A549 treated with ZK216348 at 1 μM for 4 hours (cell line): Measurements from ENCODE around the gene TXNIP. TPM values are rescaled to one million over a fixed set of nuclear protein-coding genes. Genes with fewer than 3 reads are reported as not detected.

Experiments used
- total RNA-seq: library from RNA; stranded (reverse); fragments of 200-300 nt; extraction: Qiagen RNA extraction; gene quantifications from 5 replicates; pipeline ENCODE4 v1.2.3, GENCODE V29; 2022; ENCODE audit warnings: low read depth

Gene TXNIP, protein sequence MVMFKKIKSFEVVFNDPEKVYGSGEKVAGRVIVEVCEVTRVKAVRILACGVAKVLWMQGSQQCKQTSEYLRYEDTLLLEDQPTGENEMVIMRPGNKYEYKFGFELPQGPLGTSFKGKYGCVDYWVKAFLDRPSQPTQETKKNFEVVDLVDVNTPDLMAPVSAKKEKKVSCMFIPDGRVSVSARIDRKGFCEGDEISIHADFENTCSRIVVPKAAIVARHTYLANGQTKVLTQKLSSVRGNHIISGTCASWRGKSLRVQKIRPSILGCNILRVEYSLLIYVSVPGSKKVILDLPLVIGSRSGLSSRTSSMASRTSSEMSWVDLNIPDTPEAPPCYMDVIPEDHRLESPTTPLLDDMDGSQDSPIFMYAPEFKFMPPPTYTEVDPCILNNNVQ
- total RNA-seq: 0.14 to 0.45 TPM (median 0.28 TPM) in 5 replicates

DNA sequence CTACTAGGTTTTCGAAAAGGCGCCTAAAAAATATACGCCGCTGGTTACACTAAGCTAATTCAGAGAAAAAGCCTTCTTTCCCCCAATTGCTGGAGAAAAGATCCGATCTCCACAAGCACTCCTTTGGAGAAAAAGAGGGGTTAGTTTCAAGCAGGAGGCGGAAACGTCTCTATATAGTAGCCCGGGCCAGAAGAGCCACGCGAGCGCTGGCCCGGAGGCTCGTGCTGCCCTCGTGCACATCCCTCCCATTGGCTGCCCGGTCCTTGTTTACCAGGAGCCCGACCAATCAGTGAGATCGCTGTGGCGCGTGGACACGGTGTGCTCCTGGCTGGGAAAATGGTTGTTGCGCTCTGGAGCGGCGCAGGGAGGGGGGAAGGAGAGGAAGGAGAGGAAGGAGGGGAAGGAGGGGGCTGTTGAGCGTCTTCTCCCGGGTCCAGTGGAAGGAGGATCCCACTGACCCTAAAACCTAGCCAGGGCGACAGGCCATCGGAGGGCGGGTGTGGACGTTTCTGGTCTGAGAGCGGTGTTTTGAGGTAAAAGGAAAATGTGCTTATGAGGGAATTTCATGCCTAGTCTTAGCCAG is at the start of gene TXNIP:
TXNIP (minus strand) TSS at position 147 of the 583 bp plus-strand sequence. CDS start 313 bp downstream, outside the sequence.

DNA sequence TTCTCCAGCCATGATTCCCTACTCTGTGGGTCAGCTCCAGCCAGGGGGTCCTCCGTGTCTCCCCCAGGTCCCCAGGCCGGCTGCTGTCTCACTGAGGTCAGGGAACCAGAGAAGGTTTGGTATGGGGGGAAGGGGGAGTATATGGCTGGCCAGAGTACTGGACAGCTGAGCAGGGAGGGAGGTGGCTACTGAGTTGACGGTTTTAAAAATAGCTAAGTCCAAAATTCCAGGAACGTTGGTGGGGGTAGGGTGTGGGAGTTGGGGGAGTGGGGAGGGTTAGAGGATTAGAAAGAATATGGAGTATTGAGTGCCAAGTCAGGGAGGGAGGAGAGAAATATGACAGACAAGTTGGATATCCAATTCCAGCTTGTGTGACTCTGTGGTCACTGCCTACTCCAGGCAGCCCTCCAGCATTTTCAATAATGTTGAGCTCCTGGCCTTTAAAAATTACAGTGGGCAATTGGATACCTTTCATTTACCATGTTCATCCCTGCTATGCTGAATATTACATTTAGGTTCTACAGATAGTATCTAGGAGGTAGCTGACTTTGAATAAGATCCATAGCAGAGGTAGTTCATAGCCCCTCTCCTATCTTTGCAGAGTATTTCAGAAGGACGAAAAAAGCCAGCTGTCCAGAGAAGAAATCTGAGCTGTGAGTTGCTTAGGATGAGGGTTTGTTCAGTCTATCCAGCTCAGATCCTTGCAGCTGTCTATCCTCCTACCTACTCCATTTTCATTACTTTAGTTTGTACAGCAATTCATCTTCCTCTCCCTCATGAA is 25.4 kb upstream of the TXNIP start, which contains the start of gene HJV:
HJV (minus strand) TSS at position 114 of the 781 bp plus-strand sequence. CDS start 1,504 bp downstream, outside the sequence.

DNA sequence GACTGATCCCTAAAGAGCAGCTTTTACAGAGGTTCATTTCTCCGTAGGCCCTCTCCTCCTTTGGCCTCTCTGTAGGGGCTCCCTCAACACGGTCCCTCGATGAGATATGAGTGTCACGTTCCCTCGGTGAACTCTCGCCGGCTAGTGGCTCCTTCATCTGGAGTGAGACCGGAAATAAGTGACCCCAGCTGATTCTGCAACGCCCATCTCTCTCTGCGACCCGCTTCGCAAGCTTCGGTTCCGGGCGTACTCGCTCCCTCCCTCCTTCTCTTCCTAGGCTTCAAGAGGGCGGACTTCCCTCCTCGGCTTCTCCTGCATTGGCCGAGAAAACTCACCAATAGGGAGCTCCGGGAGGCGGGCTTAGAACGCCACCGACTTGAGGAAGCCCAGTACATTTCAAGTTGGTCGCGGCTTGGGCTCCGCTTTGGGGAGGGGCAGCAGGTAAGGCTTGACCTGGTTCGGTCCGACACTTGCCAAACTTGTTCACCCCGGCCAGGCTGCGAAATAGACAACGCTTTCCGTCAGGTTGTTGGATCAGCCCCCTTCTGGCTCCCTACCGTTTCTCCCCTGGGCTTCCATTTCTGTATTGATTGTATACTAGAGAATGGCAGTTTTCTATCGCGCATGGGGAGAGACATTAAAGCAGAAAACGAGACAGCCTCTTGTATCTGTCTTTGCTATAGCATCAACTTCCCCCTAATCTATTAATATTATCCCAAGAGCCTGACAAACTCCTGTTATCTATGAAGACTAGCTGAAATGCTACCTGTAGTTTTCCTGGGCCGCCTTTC is 31.9 kb downstream of the TXNIP start, which contains the start of the genes ANKRD34A and POLR3GL:
ANKRD34A (minus strand) TSS at position 248 of the 791 bp plus-strand sequence. CDS start 2,816 bp downstream, outside the sequence.
POLR3GL (plus strand) TSS at position 363 of the 791 bp plus-strand sequence. CDS start 10,176 bp downstream, outside the sequence.

DNA sequence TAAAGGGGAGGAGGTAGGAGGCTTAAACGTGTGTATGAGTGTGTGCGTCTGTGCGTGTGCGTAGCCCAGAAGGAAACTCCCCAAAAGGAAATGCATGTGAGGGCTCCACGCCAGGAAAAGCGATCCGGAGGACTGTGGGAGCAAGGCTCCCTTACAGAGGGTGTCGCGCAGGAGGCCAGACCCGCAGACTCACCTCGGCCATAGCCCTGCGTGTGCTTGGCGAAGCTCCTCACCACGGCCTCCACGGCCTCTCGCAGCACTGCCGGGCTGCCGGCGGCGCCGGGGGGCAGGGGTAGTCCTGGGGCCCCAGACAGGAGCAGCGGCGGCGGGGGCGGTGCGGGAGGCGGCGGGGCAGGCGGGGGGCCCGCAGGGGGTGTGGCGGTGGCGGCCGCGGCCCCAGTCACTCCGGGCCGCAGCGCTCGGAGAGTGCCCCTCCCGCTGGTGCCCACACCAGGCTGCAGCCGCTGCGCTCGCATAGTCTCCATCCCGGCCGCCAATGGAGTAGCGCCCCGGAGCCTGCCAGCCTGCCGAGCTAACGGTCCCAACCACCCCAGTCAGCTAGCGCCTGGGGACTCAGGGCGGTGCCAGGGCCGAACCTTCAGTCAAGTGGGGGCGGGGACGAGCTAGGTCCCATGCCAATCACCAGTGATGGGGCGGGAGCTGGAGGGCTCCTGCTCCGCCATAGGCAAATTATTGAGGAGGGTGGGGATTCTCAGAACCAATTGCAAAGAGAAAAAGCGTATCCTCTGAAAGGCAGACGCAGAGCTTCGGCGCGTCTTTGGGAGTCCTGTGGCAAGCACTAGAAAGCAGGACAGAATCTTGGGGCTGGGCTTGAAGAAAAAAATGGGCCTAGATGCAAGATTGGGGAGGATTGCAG is 38.7 kb downstream of the TXNIP start, which contains the start of gene LIX1L:
LIX1L (minus strand) TSS at position 575 of the 877 bp plus-strand sequence; CDS start at position 485, 90 bp downstream.

Other genes starting within 250 kb of the TXNIP start
- gene RNF115, start 172.5 kb downstream of the TXNIP start, total RNA-seq: 11.1 to 12.5 TPM (median 12.1 TPM) in 5 replicates
- gene POLR3C, start 172.4 kb downstream of the TXNIP start, total RNA-seq: 33.2 to 36.2 TPM (median 34.6 TPM) in 5 replicates
- gene NUDT17, start 150.9 kb downstream of the TXNIP start, total RNA-seq: 5.2 to 7.7 TPM (median 6.4 TPM) in 5 replicates
- 29.2 to 40.6 TPM (median 34.2 TPM) in 5 replicates for gene PIAS3, start 137.5 kb downstream of the TXNIP start, total RNA-seq
- gene ANKRD35, start 110.7 kb downstream of the TXNIP start, total RNA-seq: not detected in 5 replicates
- 0.88 to 1.7 TPM (median 1.1 TPM) in 5 replicates for gene ITGA10, start 86.5 kb downstream of the TXNIP start, total RNA-seq
- 25.4 to 40.2 TPM (median 31.3 TPM) in 5 replicates for gene PEX11B, start 77.9 kb downstream of the TXNIP start, total RNA-seq
- gene RBM8A, start 69.1 kb downstream of the TXNIP start, total RNA-seq: 207 to 293 TPM (median 217 TPM) in 5 replicates
- gene LIX1L, start 38.6 kb downstream of the TXNIP start, total RNA-seq: 7.7 to 12.6 TPM (median 12.0 TPM) in 5 replicates
- gene ANKRD34A, start 32.0 kb downstream of the TXNIP start, total RNA-seq: 0.11 to 0.36 TPM (median 0.20 TPM) in 5 replicates
- gene POLR3GL, start 31.9 kb downstream of the TXNIP start, total RNA-seq: 10.3 to 13.0 TPM (median 11.8 TPM) in 5 replicates
- gene HJV, start 25.2 kb upstream of the TXNIP start, total RNA-seq: not detected in 5 replicates
- gene NBPF10, start 148.2 kb upstream of the TXNIP start, total RNA-seq: 0.55 to 0.85 TPM (median 0.67 TPM) in 5 replicates
- gene NOTCH2NLA, start 232.4 kb upstream of the TXNIP start, total RNA-seq: 13.7 to 18.3 TPM (median 16.9 TPM) in 5 replicates